Ramos (cell line): ENCODE results near the gene ZBTB20.

Experiments used
- in situ Hi-C: fragments of 300-500 bp; cut with MboI; formaldehyde crosslinking; loops from one replicate; pipeline ENCODE4 v1.14.3; 2022; ENCODE audit warnings: low sequenced_read_pairs; ENCODE audit not compliant: unreplicated experiment

Gene ZBTB20

DNA sequence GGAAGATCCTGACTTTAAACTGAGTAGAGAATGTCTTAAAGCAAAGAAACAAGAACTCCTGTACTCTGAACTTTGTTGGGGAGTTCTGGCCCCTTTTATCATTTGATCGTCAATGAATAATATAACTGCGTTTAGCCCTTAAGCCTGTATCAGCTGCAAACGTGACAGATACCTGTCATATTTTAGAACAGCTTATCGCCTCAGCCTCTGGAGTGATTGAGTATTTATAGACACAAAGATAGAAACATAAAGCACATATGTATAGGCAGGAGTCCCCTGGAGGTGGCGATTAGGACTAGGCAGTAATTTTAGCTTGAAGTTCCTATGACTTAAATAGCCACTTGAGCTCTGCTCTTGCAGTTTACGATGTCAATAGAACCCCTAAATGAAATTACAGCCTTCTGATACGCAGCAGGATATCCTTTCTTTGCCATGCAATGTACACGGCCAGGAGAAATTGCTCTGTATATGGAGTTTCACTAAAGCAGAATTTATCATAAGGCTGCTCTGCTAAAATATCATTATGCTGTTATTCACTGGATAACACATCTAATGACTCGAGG is 531.5 kb downstream of the ZBTB20 start:
- in situ Hi-C loops = no loop called here

DNA sequence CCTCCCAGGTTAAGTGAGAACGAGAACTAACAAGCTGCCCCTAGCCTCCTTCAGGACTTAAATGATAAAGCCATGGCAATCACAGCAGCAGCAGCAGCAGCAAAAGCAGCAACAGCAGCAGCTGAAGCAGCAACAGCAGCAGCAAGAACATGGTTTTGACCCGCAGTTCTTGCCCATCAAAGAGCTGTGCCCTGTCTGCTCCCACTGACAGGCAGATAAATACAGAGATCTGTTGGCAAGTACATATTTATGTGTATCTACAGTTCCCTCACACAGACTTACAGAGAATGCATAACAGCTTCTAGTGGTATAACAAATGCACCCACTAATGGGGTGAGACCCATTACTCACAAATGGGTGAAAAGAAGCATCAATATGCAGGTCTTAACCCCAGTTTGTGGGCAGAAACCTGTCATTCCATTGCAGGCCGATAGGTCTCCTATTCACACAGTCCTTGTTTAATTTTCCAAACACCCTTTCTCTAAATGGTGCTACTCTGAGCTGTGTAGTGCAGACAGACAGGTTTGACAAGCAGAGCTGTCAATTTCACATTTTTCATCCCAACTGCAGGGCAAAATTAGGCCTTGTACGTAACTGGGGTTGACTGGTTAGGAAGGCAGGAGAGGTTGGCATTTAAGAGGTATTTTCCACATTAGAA is 537.0 kb downstream of the ZBTB20 start:
- in situ Hi-C loops = no loop called here

DNA sequence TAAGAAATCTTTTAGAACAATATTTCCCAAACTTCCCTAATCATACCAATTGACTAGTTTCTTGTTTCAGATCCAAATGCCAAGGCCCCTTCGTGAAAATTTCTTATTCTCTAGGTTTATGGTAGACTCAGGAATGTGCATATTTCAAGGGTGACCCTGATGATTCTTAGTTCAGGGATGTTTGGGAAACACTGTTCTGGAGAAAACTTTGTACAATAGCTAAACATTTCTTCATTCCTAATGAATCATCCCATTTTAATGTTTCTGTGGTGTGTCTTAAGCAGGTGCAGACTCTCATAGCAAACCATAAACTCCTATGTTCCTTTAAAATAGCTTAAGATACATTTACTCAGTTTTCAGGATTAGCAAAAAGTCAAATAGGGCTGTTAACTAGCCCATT is 538.8 kb downstream of the ZBTB20 start:
- in situ Hi-C loops = no loop called here

- in situ Hi-C loops = no loop called here
Observed at GRCh38 chr3:114606336-114606735, 540.8 kb downstream of the ZBTB20 start.

GRCh38 chr3:114600571-114600970 is 546.5 kb downstream of the ZBTB20 start:
- in situ Hi-C loops = no loop called here

- in situ Hi-C loops = no loop called here
Observed at GRCh38 chr3:114597871-114598270, 549.2 kb downstream of the ZBTB20 start.

- in situ Hi-C loops = no loop called here
Observed at GRCh38 chr3:114597012-114597411, 550.1 kb downstream of the ZBTB20 start.

- in situ Hi-C loops = no loop called here
Observed at GRCh38 chr3:114596147-114596546, 550.9 kb downstream of the ZBTB20 start.

DNA sequence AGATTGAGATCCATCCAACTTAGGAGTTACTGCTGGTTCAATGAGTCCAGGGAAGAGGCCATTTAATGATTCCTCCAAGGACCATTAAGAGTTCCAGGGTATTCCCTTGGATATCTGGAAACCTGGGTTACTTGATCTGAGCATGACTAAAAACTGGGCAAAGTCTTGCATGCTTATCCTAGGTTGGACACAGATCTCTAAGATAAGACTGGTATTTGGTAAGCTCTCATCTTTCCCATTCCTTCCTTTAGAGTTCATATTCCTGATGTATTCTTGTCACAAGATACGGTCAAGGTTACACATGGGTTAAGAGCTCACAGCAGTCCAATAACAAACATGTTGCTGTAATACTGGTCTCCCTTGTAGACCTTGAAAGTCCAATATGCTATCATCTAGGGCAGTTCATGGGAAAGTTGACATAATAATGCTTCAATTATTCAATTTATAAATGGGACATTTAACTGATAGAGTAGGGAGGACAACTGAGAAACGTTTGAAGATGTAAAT is 551.5 kb downstream of the ZBTB20 start:
- in situ Hi-C loops = no loop called here

DNA sequence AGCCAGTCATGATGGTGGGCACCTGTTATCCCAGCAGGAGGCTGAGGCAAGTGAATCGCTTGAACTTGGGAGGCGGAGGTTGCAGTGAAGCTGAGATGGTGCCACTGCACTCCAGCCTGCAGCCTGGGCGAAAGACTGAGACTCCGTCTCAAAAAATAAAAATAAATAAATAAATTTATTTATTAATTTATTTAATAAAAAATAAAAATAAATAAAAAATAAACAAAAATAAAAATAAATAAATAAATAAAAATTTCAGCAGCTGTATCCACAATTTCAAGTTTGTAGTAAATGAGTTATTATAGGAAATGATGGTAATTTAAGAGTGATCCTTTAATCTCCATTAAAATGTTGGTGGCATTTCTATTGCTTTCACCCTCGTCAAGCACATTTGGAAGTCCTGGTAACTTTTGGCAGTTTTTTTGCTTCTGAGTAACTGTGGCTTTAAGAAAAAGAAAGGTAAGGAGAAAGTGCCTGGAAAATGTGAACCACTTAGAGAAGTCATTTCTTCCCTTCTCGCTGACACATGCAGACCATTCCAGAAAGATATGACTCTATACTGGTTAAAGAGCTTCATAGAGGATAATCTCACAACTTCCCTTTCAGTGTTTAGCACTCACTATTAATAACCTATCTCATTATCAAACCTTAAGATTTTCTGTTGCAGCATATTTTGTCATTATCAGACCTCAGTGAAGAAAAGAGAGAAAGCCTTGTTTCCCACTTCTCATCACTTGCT is 556.6 kb downstream of the ZBTB20 start:
- in situ Hi-C loops = no loop called here

GRCh38 chr3:114587986-114588385 is 559.1 kb downstream of the ZBTB20 start:
- in situ Hi-C loops = no loop called here

DNA sequence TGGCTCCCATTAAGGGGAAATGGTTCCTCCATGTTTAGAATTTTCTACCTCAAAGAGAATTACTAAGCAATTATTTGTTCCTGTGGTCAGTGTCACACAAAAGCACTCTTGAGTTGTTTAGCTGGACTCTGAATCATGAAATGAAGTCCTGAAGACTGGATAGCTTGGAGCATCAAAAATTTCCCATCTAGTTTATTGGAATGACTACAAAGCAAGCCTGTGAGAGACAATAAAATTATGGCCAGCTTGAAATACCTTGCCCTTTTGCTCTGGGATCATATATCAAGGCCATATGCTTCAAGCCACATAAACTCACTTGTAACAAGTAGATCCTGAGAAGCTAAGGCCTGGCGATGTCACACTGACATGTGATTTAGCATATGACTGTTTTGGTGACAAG is 561.0 kb downstream of the ZBTB20 start:
- in situ Hi-C loops = no loop called here

- in situ Hi-C loops = no loop called here
Observed at GRCh38 chr3:114585687-114586086, 561.4 kb downstream of the ZBTB20 start.

GRCh38 chr3:114584734-114585371 is 562.2 kb downstream of the ZBTB20 start:
- in situ Hi-C loops = no loop called here

DNA sequence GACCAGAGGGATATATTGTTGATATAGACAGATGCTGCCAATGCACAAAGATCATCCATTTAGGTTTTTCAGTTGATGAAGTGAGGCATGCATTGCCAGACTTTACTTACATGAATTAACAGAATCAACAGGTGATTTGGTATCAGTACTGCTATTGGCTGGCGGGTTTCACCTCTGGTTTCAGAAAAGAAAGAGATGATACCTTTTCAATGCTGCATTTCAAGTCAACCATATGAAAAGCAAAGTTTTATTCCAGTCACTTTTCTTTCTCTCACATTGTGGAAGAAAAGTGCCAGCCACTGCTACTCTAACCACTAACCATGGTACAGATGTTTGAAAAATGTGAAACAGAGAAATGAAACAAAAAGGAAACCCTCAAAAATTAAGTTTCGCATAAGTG is 564.2 kb downstream of the ZBTB20 start:
- in situ Hi-C loops = no loop called here

DNA sequence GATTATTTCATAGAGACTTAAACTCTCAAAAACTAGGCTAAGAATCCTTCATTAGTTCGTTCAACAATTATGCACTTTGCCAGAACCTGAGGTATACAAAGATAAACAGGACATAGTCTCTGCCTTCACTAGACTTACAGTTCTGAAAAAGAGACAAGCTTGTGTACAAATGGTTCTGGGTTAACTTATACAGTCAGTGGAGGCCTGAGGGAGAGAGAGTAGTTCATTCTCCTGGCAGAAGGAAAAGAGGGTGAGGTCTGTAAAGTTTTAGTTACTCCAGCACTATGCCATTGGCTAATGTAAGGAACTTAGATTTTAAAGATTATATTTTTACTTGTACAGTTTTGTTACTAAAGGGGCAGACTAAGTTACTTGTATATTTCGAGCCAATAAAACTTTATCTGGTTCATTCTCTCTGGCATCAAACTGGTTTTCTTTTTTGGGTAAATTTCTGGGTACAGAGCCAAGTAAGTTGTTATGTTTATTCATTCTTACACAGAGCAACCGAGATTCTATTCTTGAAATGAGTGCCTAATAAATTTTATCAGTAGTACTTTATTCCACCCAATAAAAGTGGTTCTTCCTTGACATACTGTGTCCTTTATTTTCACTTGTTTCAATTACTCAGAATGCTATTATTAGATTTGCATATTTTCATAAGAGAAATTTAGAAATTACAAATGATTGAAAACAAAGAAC is 574.6 kb downstream of the ZBTB20 start:
- in situ Hi-C loops = no loop called here

DNA sequence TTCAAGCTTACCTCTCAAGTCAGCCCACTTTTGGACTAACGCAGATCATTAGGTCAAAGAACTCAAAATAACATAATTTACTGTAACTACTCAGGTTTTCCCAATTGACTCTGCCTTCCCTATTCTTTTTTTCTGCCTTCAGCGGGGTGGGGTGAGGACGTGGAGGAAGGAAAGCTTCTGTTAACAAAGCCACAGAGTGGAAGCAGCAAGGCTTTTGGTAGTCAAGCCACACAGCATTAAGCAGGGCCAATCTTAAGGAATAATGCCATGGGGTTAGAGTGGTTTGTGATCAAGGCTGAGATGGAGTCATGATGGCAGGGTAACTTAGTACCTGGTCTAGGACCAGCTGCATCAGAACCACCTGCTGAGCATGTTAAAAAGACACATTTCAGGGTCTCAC is 575.7 kb downstream of the ZBTB20 start:
- in situ Hi-C loops = no loop called here

- in situ Hi-C loops = no loop called here
Observed at GRCh38 chr3:114569186-114569585, 577.9 kb downstream of the ZBTB20 start.

DNA sequence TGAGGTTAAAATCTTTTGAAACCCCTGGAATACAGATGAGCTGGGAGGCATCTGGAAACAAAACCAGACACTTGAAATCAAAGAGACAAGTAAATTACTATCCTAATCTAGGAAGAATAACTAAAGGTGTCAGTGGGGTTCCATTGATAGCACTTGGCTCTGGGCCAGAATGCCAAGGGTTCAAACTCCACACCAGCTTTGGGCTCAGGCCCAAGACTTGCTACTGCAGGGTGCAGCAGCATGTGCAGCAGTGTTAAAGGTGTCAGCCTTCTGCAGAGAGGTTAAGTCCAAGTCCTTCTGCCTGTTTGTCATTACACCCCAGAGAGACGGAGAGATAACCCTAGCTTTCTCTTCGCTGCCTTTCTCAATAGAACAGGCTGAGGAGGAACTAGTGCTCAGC is 579.3 kb downstream of the ZBTB20 start:
- in situ Hi-C loops = no loop called here

DNA sequence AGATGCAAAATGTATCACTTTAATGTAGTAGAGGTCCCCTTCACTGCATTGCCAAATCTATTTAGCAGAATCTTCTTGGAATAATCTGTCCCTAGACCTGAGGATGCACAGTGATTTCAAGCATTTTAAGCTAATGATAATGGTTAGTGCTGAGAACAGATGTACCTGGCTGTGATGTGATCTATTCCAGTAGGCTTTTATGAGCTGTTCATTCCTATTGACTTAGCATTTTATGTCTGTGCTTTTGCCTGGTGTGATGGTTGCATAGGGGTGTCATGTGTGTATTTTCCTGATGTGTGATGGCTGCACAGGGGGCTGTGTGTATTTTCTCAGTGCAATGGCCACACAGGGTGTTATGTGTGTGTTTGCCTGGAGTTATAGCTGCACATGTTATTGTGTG is 580.3 kb downstream of the ZBTB20 start:
- in situ Hi-C loops = no loop called here
